Kidney epithelial cell (primary cell): ENCODE results near the gene SORCS1. TPM values are rescaled to one million over a fixed set of nuclear protein-coding genes. Genes with fewer than 3 reads are reported as not detected.

Experiments
- DNase-seq: peaks from one replicate; pipeline ENCODE4 v3.0.0-alpha.2; 2010; ENCODE audit warnings: low read depth
- H3K27me3 ChIP-seq: 2 replicates; pipeline ENCODE4 v1.6.0; 2011; ENCODE audit warnings: low read length; ENCODE audit not compliant: control insufficient read depth, insufficient read depth
- H3K36me3 ChIP-seq: 2 replicates; pipeline ENCODE4 v1.5.1; 2011; ENCODE audit warnings: low read length; ENCODE audit not compliant: control insufficient read depth, insufficient read depth
- H3K4me3 ChIP-seq: 2 replicates; pipeline ENCODE4 v1.5.1; 2011; ENCODE audit warnings: low read depth, mild to moderate bottlenecking, control low read depth, low read length
- CTCF ChIP-seq: IDR thresholded peaks from 2 replicates; pipeline ENCODE4 v1.5.1; 2011; ENCODE audit warnings: mild to moderate bottlenecking, moderate library complexity, low read length, control low read depth, inconsistent platforms; ENCODE audit not compliant: insufficient read depth, poor library complexity, severe bottlenecking
- total RNA-seq: library from RNA; depleted of rRNA; stranded (reverse); fragments of >200 nt; gene quantifications from 2 replicates; pipeline ENCODE4 v1.2.3, GENCODE V29; 2015

The SORCS1 gene
- total RNA-seq, 1 donor from 2014 or later = 2.3 TPM

GRCh38 chr10:106635947-106636346 lies 528.6 kb downstream of the SORCS1 start:
- no peak for DNase-seq
- Histone ChIP-seq H3K27me3 (no peaks in the 10 kb centered on the region), H3K4me3 (no peak overlapping the region), H3K36me3 (no peaks in the 10 kb centered on the region)
- no peak for TF ChIP-seq CTCF

- no peaks in the 10 kb centered on the region for H3K27me3 ChIP-seq
- H3K4me3 ChIP-seq = no peak overlapping the region
- DNase-seq = no peak
- TF ChIP-seq CTCF = no peak
- H3K36me3 ChIP-seq = no peaks in the 10 kb centered on the region
Observed at GRCh38 chr10:106631016-106631702, 533.3 kb downstream of the SORCS1 start.

GRCh38 chr10:106626371-106626770 lies 538.1 kb downstream of the SORCS1 start:
- H3K36me3 ChIP-seq = no peaks in the 10 kb centered on the region
- H3K27me3 ChIP-seq = no peaks in the 10 kb centered on the region
- DNase-seq = no peak
- H3K4me3 ChIP-seq = no peak overlapping the region
- no peak for TF ChIP-seq CTCF

- no peak for TF ChIP-seq CTCF
- Histone ChIP-seq H3K27me3 (no peaks in the 10 kb centered on the region), H3K4me3 (no peak overlapping the region), H3K36me3 (no peaks in the 10 kb centered on the region)
- DNase-seq = no peak
Observed at GRCh38 chr10:106625751-106626150, 538.8 kb downstream of the SORCS1 start.

- no peak for DNase-seq
- H3K27me3 ChIP-seq = no peaks in the 10 kb centered on the region
- no peak for TF ChIP-seq CTCF
Observed at GRCh38 chr10:106619346-106619745, 545.2 kb downstream of the SORCS1 start.

GRCh38 chr10:106618646-106619045 lies 545.9 kb downstream of the SORCS1 start:
- H3K27me3 ChIP-seq = no peaks in the 10 kb centered on the region
- no peaks in the 10 kb centered on the region for H3K36me3 ChIP-seq
- no peak for DNase-seq
- TF ChIP-seq CTCF = no peak
- no peak overlapping the region for H3K4me3 ChIP-seq

More at GRCh38 chr10:106619346-106619745, 545.2 kb downstream of the SORCS1 start:
- no peak overlapping the region for H3K4me3 ChIP-seq
- no peaks in the 10 kb centered on the region for H3K36me3 ChIP-seq
